Measurements from ENCODE around the gene CCDC91.
A peak's percentile ranks its signal among the peaks of the same experiment; 100 is the strongest.

Gene CCDC91

DNA sequence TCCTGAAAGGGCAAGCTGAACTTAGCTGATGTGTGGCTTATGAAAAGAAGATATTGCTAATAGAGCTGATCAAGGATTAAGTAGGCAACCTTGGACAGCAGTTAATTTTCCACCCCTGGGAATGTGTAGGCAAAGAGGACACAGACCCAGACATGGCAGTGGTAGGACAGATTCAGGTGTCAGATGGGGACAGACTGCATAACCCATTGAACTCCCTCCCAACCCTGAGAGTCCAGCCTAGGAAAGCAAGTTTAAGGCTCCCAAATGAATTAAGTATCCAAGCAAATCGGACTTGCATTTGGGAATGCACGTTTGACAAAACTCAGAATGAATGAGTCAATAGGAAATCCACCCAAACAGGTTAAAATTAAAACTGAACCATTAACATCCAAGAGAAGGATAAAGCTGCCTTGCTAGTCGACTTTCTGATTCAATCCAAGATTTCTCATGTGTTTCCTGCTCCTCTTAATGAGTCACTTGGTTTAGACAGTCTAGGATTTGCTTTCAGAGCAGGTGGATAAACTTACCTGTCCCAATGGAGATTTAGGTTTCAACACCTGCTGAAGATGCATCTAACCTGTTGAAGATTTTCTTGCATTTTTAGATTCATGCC, 385.4 kb downstream of the CCDC91 start:
- H3K4me3 ChIP-seq (ENCODE audit: low read depth, low read length): no peak overlapping the region
- H3K4me1 ChIP-seq (ENCODE audit: control insufficient read depth, insufficient read depth, low read length): no peaks in the 10 kb centered on the region
- CTCF ChIA-PET: interaction anchor here (0.9 kb wide), 1 partner anchor 17 kb away, joined by 3 read pairs; no protein-coding TSS in a partner anchor
- no peak overlapping the region for H3K27ac ChIP-seq (ENCODE audit: extremely low read depth, low read depth, low read length)
- TF ChIP-seq ZNF624 (tag by site-specific recombination; IDR thresholded peaks at IDR 0.05): no peak
- TF ChIP-seq MYNN (tag by site-specific recombination; IDR thresholded peaks at IDR 0.05; ENCODE audit: borderline replicate concordance): no peak
- no peak for TF ChIP-seq ZNF707 (tag by site-specific recombination; IDR thresholded peaks at IDR 0.05)
- no peak for TF ChIP-seq EGR2 (tag by site-specific recombination; IDR thresholded peaks at IDR 0.05; ENCODE audit: low read depth)
- no peaks in the 10 kb centered on the region for H3K9me3 ChIP-seq (ENCODE audit: control insufficient read depth, insufficient read depth, low read depth, low read length)
- no peaks in the 10 kb centered on the region for H3K36me3 ChIP-seq (ENCODE audit: control insufficient read depth in 2 of 2, insufficient read depth in 1 of 2, low read length in 2 of 2)
- POLR2A ChIA-PET: no interaction called here

DNA sequence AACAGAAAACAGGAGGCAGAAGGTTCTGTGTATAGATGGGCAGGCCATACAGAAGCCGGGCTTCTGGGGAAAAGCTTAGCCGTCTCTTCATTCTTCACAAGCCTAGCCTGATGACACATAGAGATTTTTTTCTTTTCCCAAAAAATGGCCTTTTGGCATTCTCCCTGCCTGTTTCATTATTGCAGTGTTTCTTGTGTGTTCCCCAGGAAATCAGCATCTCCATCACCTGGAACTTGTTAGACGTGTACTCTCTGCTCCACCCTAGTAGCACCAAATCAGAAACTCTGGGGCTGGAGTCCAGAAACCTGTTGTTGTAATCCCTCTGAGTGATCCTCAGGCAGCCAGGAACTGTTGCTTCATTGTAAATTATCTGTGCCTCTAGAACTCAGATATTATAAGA, 388.1 kb downstream of the CCDC91 start:
- no peak overlapping the region for H3K27ac ChIP-seq (ENCODE audit: extremely low read depth, low read depth, low read length)
- H3K4me3 ChIP-seq (ENCODE audit: low read depth, low read length): no peak overlapping the region
- H3K4me1 ChIP-seq (ENCODE audit: control insufficient read depth, insufficient read depth, low read length): peaks cover 7% of the 10 kb centered on the region
- POLR2A ChIA-PET: no interaction called here
- TF ChIP-seq ZNF112 (tag by site-specific recombination; IDR thresholded peaks at IDR 0.05): no peak
- TF ChIP-seq SCRT2 (tag by site-specific recombination; IDR thresholded peaks at IDR 0.05): peak; percentile 37; the same call in 1 of the 2 replicates
- TF ChIP-seq, protein P1, sequence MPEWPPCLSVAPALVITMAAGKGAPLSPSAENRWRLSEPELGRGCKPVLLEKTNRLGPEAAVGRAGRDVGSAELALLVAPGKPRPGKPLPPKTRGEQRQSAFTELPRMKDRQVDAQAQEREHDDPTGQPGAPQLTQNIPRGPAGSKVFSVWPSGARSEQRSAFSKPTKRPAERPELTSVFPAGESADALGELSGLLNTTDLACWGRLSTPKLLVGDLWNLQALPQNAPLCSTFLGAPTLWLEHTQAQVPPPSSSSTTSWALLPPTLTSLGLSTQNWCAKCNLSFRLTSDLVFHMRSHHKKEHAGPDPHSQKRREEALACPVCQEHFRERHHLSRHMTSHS (tag by site-specific recombination; IDR thresholded peaks at IDR 0.05): no peak
- H3K36me3 ChIP-seq (ENCODE audit: control insufficient read depth in 2 of 2, insufficient read depth in 1 of 2, low read length in 2 of 2): no peaks in the 10 kb centered on the region
- CTCF ChIA-PET: no interaction called here
- H3K9me3 ChIP-seq (ENCODE audit: control insufficient read depth, insufficient read depth, low read depth, low read length): no peaks in the 10 kb centered on the region

DNA sequence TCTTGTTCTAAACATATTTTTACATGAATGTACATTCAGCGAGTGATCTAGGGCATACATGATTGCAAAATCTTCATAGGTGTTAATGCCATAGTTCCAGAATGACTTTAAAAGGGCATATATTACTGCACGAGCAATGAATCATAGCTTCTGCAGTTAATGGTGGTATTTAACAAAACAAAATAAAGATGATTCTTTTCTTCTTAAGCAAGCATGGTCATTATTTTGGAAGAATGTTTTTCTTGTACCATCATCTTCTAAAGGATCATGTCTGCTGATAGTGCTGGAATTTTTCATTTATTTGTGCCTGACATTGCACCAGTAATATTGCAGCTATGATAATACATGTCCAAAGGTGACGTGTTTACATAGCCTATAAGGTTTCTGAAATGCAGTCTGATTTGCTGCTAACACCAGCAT, 388.6 kb downstream of the CCDC91 start:
- no peaks in the 10 kb centered on the region for H3K36me3 ChIP-seq (ENCODE audit: control insufficient read depth in 2 of 2, insufficient read depth in 1 of 2, low read length in 2 of 2)
- no peak overlapping the region for H3K27ac ChIP-seq (ENCODE audit: extremely low read depth, low read depth, low read length)
- peaks cover 12% of the 10 kb centered on the region for H3K4me1 ChIP-seq (ENCODE audit: control insufficient read depth, insufficient read depth, low read length)
- no peak overlapping the region for H3K4me3 ChIP-seq (ENCODE audit: low read depth, low read length)
- no peak for TF ChIP-seq ZNF302 (tag by site-specific recombination; IDR thresholded peaks at IDR 0.05; ENCODE audit: low read depth)
- no peak for TF ChIP-seq ZNF521 (tag by site-specific recombination; IDR thresholded peaks at IDR 0.05)
- no peak for TF ChIP-seq ZNF530 (tag by site-specific recombination; IDR thresholded peaks at IDR 0.05; ENCODE audit: low read depth)
- no peak for TF ChIP-seq ZNF501 (tag by site-specific recombination; IDR thresholded peaks at IDR 0.05)
- TF ChIP-seq ZNF335 (tag by site-specific recombination; conservative IDR thresholded peaks at IDR 0.05): no peak
- no peak for TF ChIP-seq ZNF155 (tag by site-specific recombination; IDR thresholded peaks at IDR 0.05)
- TF ChIP-seq, protein P2, sequence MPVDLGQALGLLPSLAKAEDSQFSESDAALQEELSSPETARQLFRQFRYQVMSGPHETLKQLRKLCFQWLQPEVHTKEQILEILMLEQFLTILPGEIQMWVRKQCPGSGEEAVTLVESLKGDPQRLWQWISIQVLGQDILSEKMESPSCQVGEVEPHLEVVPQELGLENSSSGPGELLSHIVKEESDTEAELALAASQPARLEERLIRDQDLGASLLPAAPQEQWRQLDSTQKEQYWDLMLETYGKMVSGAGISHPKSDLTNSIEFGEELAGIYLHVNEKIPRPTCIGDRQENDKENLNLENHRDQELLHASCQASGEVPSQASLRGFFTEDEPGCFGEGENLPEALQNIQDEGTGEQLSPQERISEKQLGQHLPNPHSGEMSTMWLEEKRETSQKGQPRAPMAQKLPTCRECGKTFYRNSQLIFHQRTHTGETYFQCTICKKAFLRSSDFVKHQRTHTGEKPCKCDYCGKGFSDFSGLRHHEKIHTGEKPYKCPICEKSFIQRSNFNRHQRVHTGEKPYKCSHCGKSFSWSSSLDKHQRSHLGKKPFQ (tag by site-specific recombination; IDR thresholded peaks at IDR 0.05): no peak
- TF ChIP-seq ZNF221 (tag by site-specific recombination; IDR thresholded peaks at IDR 0.05; ENCODE audit: borderline replicate concordance): no peak
- no peak for TF ChIP-seq ZNF555 (tag by site-specific recombination; conservative IDR thresholded peaks at IDR 0.05)
- TF ChIP-seq, protein P3, sequence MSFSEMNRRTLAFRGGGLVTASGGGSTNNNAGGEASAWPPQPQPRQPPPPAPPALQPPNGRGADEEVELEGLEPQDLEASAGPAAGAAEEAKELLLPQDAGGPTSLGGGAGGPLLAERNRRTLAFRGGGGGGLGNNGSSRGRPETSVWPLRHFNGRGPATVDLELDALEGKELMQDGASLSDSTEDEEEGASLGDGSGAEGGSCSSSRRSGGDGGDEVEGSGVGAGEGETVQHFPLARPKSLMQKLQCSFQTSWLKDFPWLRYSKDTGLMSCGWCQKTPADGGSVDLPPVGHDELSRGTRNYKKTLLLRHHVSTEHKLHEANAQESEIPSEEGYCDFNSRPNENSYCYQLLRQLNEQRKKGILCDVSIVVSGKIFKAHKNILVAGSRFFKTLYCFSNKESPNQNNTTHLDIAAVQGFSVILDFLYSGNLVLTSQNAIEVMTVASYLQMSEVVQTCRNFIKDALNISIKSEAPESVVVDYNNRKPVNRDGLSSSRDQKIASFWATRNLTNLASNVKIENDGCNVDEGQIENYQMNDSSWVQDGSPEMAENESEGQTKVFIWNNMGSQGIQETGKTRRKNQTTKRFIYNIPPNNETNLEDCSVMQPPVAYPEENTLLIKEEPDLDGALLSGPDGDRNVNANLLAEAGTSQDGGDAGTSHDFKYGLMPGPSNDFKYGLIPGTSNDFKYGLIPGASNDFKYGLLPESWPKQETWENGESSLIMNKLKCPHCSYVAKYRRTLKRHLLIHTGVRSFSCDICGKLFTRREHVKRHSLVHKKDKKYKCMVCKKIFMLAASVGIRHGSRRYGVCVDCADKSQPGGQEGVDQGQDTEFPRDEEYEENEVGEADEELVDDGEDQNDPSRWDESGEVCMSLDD (tag by site-specific recombination; IDR thresholded peaks at IDR 0.05): no peak
- no peak for TF ChIP-seq GFI1B (tag by site-specific recombination; IDR thresholded peaks at IDR 0.05)
- TF ChIP-seq ZNF664 (tag by site-specific recombination; IDR thresholded peaks at IDR 0.05): no peak
- TF ChIP-seq ZNF571 (tag by site-specific recombination; IDR thresholded peaks at IDR 0.05): no peak
- TF ChIP-seq ZNF146 (tag by site-specific recombination; IDR thresholded peaks at IDR 0.05): no peak
- TF ChIP-seq ZNF311 (tag by site-specific recombination; IDR thresholded peaks at IDR 0.05; ENCODE audit: borderline replicate concordance): no peak
- TF ChIP-seq GLIS2 (tag by site-specific recombination; IDR thresholded peaks at IDR 0.05): no peak
- CTCF ChIA-PET: no interaction called here
- H3K9me3 ChIP-seq (ENCODE audit: control insufficient read depth, insufficient read depth, low read depth, low read length): no peaks in the 10 kb centered on the region
- POLR2A ChIA-PET: no interaction called here

Measured in HEK293 (cell line).